Gastrocnemius medialis (tissue), 4 donors: ENCODE data around the gene UFD1. TPM values are rescaled to one million over a fixed set of nuclear protein-coding genes. Genes with fewer than 3 reads are reported as not detected.

Experiments used
- ATAC-seq, 2 donors: fragments of 150-250 bp; one replicate each; pipeline ENCODE4 v1.9.1; 2016
- DNase-seq, 2 donors: peaks; one replicate each; pipeline ENCODE4 v3.0.0-alpha.2; 2019
- H3K27ac ChIP-seq, 4 donors: fragments of 200-600 bp; sonication (generic); 1 replicate in 1 of 4; 2 replicates in 3 of 4; pipeline ENCODE4 v1.5.1; 2016 to 2018; ENCODE audit warnings: mild to moderate bottlenecking in 2 of 4, moderate library complexity in 1 of 4
- H3K27me3 ChIP-seq, 3 donors: fragments of 200-600 bp; sonication (generic) in 2 of 3; 1 replicate in 1 of 3; 2 replicates in 2 of 3; pipeline versions ENCODE4 v1.5.1 to v1.6.0; 2016 to 2019; ENCODE audit warnings: mild to moderate bottlenecking in 1 of 3, moderate library complexity in 1 of 3
- H3K36me3 ChIP-seq, 2 donors: fragments of 200-600 bp; sonication (generic) in 1 of 2; one replicate each; pipeline ENCODE4 v1.5.1; 2017 to 2018
- H3K4me1 ChIP-seq, 2 donors: fragments of 200-600 bp; sonication (generic) in 1 of 2; one replicate each; pipeline ENCODE4 v1.5.1; 2016 to 2017; ENCODE audit warnings: mild to moderate bottlenecking in 2 of 2
- H3K4me3 ChIP-seq, 4 donors: fragments of 200-600 bp; sonication (generic) in 3 of 4; 1 replicate in 1 of 4; 2 replicates in 3 of 4; pipeline ENCODE4 v1.5.1; 2016 to 2019; ENCODE audit warnings: mild to moderate bottlenecking in 2 of 4
- H3K9me3 ChIP-seq, 3 donors: fragments of 200-600 bp; sonication (generic) in 2 of 3; 1 replicate in 1 of 3; 2 replicates in 2 of 3; pipeline ENCODE4 v1.5.1; 2016 to 2019
- CTCF ChIP-seq, 5 experiments: fragments of 450-650 bp in 3 of 5; fragments of 200-600 bp in 2 of 5; sonication (generic) in 2 of 5; IDR thresholded peaks in 4 of 5; conservative IDR thresholded peaks in 1 of 5; 1 replicate in 4 of 5; 2 replicates in 1 of 5; pipeline ENCODE4 v1.5.1; 2016 to 2019; ENCODE audit warnings: antibody characterized with exemption in 5 of 5, mild to moderate bottlenecking in 3 of 5, moderate library complexity in 3 of 5
- POLR2A ChIP-seq, 2 donors: fragments of 450-650 bp; IDR thresholded peaks; one replicate each; pipeline ENCODE4 v1.6.1; 2017; ENCODE audit warnings: antibody characterized with exemption in 2 of 2, mild to moderate bottlenecking in 2 of 2, moderate library complexity in 2 of 2
- in situ Hi-C, 4 donors: fragments of 200-750 bp; cut with MboI; loops; one replicate each; pipeline versions ENCODE4 v1.15.0 to v1.8.0; 2017; ENCODE audit warnings: low sequenced_read_pairs in 4 of 4
- intact Hi-C: fragments of 100-400 bp; cut with DNase I; formaldehyde crosslinking; loops from one replicate; pipeline ENCODE4 v1.15.1; 2023; ENCODE audit warnings: low total_unique reads
- total RNA-seq, 4 donors: library from RNA; depleted of rRNA; stranded (reverse); fragments of >200 nt; gene quantifications; one replicate each; pipeline versions ENCODE4 v1.1.0 to v1.2.3, GENCODE V29; 2016

UFD1 gene
- total RNA-seq, 4 donors from 2014 or later = 106 to 199 (median 165) TPM

DNA sequence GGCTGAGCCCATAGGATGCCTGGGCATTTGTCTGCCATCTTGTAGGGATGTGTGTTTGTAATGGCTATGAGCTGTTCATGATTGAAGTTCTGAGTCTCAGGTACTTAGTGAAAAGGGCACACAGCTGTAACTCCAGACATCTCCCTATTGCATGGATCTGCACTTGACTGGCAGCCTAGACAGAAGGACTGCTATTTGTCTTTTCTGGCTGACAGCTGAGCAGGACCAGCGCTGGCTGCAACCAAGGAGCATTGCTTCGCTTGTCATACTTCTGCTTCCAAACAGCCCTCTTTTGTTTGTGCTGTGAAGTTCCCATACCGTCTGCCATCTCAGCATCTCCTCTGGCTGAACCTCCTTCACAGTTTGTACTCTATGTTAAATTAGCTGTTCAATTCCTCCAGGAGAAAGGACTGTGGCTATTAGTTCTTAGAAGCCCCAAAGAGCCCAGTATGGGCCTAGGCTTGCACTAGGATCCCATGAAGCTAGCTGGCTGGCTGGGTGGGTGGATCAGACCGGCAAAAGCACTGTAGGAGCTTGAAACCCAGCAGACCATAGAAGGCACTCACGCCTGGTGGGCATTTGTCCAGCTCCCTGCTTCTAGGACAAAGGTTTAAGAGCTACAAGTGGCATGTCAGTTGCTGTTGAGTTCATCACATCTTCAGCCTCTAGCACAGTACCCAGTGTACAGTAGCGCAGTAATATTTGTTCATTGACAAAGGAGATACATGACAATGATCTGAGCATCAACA, 67.9 kb downstream of the UFD1 start:
- in situ Hi-C loops = no loop called here

DNA sequence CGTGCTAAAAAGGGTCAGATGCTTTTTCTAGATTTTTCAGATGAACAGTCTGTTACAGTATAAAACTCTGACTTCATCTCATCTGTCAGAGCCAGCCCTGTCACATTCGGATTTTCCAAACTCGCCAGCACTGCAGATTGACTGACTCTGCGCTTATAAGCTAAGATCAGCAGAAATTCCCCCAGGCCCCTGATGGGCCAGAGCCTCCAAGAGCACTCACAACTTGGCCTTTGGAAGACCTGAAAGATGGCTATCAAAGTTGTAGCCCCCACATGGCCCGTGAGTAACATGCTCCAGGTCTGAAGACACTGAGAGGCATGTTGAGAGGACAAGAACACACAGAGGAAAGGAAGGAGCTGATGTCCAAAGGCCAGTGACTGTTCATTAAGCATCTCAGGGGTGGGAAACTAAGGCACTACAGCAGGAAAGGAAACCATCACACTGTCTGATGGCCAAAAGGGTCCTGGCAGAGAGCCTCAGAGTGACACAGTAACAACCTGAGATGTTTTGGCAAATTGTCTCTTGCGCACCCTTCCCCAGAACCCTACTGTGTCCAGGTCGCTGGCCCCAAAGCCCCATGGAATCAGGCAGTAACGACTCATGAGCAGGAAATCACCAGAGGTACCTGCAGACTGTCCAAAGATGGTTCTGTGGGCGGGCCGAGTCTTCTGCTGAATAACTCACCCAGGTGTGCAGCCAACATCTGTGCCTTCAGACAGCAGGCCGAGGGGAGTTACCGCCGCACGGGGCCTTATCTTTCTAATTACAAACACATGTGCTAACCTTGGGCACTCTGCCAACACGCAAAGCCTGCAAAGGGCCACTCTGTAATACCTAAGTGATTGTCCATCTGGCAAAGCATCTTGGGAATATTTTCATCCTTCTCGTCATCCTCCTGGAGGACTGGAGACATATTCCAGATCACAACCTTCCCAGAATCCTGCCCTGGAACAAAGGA, 71.1 kb downstream of the UFD1 start:
- intact Hi-C loops = no loop called here
- Histone ChIP-seq H3K36me3 (peaks cover 0 to 59% of the 10 kb centered on the region in 2 donors), H3K4me1 (peaks cover 9 to 19% of the 10 kb centered on the region in 2 donors), H3K27ac (no peak overlapping the region), H3K4me3 (no peak overlapping the region), H3K9me3 (no peaks in the 10 kb centered on the region), H3K27me3 (no peaks in the 10 kb centered on the region)
- in situ Hi-C loops = no loop called here
- no peak for TF ChIP-seq CTCF (IDR thresholded peaks at IDR 0.05 in 4 of 5, conservative IDR thresholded peaks at IDR 0.05 in 1 of 5)
- no peak for TF ChIP-seq POLR2A (IDR thresholded peaks at IDR 0.05)
- DNase-seq (no peak), ATAC-seq (no peak)

More for the DNA sequence above, 67.9 kb downstream of the UFD1 start:
- intact Hi-C loops = loop anchor here (2.0 kb wide), 1 partner anchor 14 kb away; no protein-coding TSS in a partner anchor
- no peaks in the 10 kb centered on the region for H3K27me3 ChIP-seq
- ATAC-seq (peak; percentile 61 to 90), DNase-seq (no peak)
- H3K4me1 ChIP-seq = peaks cover 9 to 19% of the 10 kb centered on the region in 2 donors
- H3K27ac ChIP-seq = peak overlapping the region in 2 of 4 donors; percentile 33 to 45
- H3K4me3 ChIP-seq = no peak overlapping the region
- no peak for TF ChIP-seq POLR2A (IDR thresholded peaks at IDR 0.05)
- TF ChIP-seq CTCF (IDR thresholded peaks at IDR 0.05 in 4 of 5, conservative IDR thresholded peaks at IDR 0.05 in 1 of 5) = no peak
- peaks cover 0 to 43% of the 10 kb centered on the region in 2 donors for H3K36me3 ChIP-seq
- no peaks in the 10 kb centered on the region for H3K9me3 ChIP-seq

DNA sequence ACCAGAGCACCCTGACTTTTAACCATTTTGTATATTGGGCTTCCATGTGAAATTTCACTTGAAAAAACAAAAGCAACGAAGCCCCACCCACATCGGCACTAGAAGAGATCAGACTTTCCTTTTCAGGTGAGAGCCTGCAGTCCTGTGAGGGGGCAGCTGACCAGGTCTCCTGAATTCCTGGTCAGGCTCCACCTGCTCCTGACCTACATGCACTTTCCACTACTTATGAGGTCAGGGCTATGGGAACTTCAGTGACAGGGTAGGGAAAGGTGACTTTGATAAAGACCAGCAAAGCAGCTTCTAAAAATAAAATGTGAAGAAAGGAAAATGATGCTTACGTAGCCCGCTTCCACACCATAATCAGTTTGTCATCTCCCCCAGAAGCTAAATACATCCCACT, 72.1 kb downstream of the UFD1 start:
- Histone ChIP-seq H3K27me3 (no peaks in the 10 kb centered on the region), H3K4me1 (peaks cover 9 to 19% of the 10 kb centered on the region in 2 donors), H3K27ac (no peak overlapping the region), H3K4me3 (no peak overlapping the region), H3K9me3 (no peaks in the 10 kb centered on the region), H3K36me3 (peaks cover 0 to 63% of the 10 kb centered on the region in 2 donors)
- ATAC-seq (no peak), DNase-seq (no peak)
- TF ChIP-seq CTCF (IDR thresholded peaks at IDR 0.05 in 4 of 5, conservative IDR thresholded peaks at IDR 0.05 in 1 of 5) (no peak), POLR2A (IDR thresholded peaks at IDR 0.05) (no peak)
- intact Hi-C loops (no loop called here), in situ Hi-C loops (no loop called here)

DNA sequence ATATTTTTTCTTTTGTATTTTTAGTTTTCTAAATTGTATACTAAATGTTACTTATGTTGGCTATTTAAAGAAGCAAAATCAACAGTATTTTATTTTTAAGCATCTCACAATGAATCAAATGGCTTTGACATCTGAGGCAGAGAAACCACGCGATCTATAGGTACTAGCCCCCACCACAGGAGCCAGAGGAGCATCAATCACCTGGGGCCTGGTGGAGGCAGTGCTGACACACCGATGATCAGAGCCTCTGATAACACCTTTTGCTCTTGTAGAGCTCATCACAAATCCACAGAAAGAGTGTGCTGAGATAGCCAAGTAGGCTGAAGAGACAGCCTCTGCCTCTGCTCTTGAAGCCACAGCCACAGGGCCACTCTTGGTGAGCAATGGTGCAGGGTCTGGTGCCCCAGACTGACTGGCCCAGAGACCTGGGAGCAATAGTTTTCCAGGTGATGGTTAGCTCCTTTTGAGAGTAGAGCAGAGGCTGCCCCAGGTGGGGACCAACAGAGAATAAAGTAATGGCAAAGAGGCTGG, 72.6 kb downstream of the UFD1 start:
- H3K27me3 ChIP-seq = no peaks in the 10 kb centered on the region
- no peak for TF ChIP-seq CTCF (IDR thresholded peaks at IDR 0.05 in 4 of 5, conservative IDR thresholded peaks at IDR 0.05 in 1 of 5)
- no peak for TF ChIP-seq POLR2A (IDR thresholded peaks at IDR 0.05)
- in situ Hi-C loops (no loop called here), intact Hi-C loops (no loop called here)
- DNase-seq (no peak), ATAC-seq (no peak)
- peaks cover 4 to 14% of the 10 kb centered on the region in 2 donors for H3K4me1 ChIP-seq
- no peaks in the 10 kb centered on the region for H3K9me3 ChIP-seq
- no peak overlapping the region for H3K4me3 ChIP-seq
- no peak overlapping the region for H3K27ac ChIP-seq
- H3K36me3 ChIP-seq = peaks cover 0 to 65% of the 10 kb centered on the region in 2 donors
